Esophagus (tissue), 2 donors: ENCODE data around the gene PAX5. TPM values are rescaled to one million over a fixed set of nuclear protein-coding genes. Genes with fewer than 3 reads are reported as not detected.

ENCODE experiments used
- H3K27ac ChIP-seq, 2 donors: one replicate each; pipeline ENCODE4 v1.5.1; 2013; ENCODE audit warnings: low read depth in 2 of 2, mild to moderate bottlenecking in 2 of 2, inconsistent platforms in 1 of 2, low read length in 1 of 2, moderate library complexity in 1 of 2
- H3K27me3 ChIP-seq, 2 donors: one replicate each; pipeline ENCODE4 v1.6.1; 2013; ENCODE audit warnings: low read length in 2 of 2, control low read depth in 1 of 2, mild to moderate bottlenecking in 1 of 2; ENCODE audit not compliant: insufficient read depth in 2 of 2, control insufficient read depth in 1 of 2
- H3K36me3 ChIP-seq, 2 donors: one replicate each; pipeline ENCODE4 v1.6.1; 2013; ENCODE audit warnings: low read length in 1 of 2; ENCODE audit not compliant: control insufficient read depth in 2 of 2, insufficient read depth in 2 of 2
- H3K4me1 ChIP-seq, 2 donors: one replicate each; pipeline ENCODE4 v1.6.1; 2013; ENCODE audit warnings: low read length in 1 of 2; ENCODE audit not compliant: control insufficient read depth in 2 of 2, insufficient read depth in 2 of 2
- H3K4me3 ChIP-seq, 2 donors: one replicate each; pipeline ENCODE4 v1.5.1; 2013; ENCODE audit warnings: low read length in 2 of 2, mild to moderate bottlenecking in 2 of 2, low read depth in 1 of 2, moderate library complexity in 1 of 2
- H3K9me3 ChIP-seq, 2 donors: one replicate each; pipeline ENCODE4 v1.6.1; 2013; ENCODE audit warnings: mild to moderate bottlenecking in 2 of 2, low read depth in 1 of 2, low read length in 1 of 2, moderate library complexity in 1 of 2; ENCODE audit not compliant: control insufficient read depth in 2 of 2, insufficient read depth in 1 of 2
- WGBS, 2 donors: extraction: QIAGEN DNeasy Blood & Tissue Kit; methylation state at CpG; one replicate each; pipeline ENCODE4 v1.1.7; 2013; 5-methylcytosine and 5-hydroxymethylcytosine counted together
- polyA plus RNA-seq, 2 donors: library from polyadenylated mRNA; stranded (reverse); fragments of 200-250 nt; gene quantifications; one replicate each; pipeline ENCODE4 v1.2.3, GENCODE V29; 2013
- donor health status: healthy with polysubstance abuse.
- donor health status: Bipolar disorder and iron deficiency.

Gene PAX5
- polyA plus RNA-seq, 2 donors = 0.02 to 0.10 TPM

DNA sequence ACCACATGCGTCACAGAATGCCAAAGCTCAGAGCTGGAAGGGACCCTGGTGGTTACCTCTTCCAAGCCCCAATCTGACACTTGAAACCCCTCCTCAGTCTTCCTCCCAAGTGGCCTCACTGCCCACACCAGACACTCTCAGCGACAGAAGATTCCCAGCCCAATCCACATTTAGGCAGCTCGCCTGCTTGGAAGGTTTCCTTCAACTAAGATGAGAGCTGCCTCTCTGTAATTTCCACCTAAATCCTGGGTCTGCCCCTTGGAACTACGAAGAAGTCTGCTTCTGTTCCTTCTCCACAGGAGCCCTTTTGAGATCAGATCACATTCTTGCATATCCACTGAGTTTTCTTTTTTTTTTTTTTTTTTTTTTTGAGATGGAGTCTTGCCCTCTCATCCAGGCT lies 83.7 kb downstream of the PAX5 start:
- H3K27me3 ChIP-seq = no peaks in the 10 kb centered on the region
- WGBS, 2 donors = 73 to 80% methylated on average over 4 of the region's 4 CpGs
- no peak overlapping the region for H3K27ac ChIP-seq
- H3K4me3 ChIP-seq = no peak overlapping the region
- no peaks in the 10 kb centered on the region for H3K4me1 ChIP-seq
- H3K9me3 ChIP-seq = no peaks in the 10 kb centered on the region
- H3K36me3 ChIP-seq = no peaks in the 10 kb centered on the region

- Histone ChIP-seq H3K4me1 (no peaks in the 10 kb centered on the region), H3K27me3 (no peaks in the 10 kb centered on the region), H3K9me3 (no peaks in the 10 kb centered on the region), H3K27ac (no peak overlapping the region), H3K36me3 (no peaks in the 10 kb centered on the region), H3K4me3 (no peak overlapping the region)
- WGBS, 2 donors = 74 to 81% methylated on average over 6 of the region's 6 CpGs
Observed at GRCh38 chr9:36949466-36949865, 84.6 kb downstream of the PAX5 start.

- Histone ChIP-seq H3K9me3 (no peaks in the 10 kb centered on the region), H3K4me1 (no peaks in the 10 kb centered on the region), H3K4me3 (no peak overlapping the region), H3K27me3 (no peaks in the 10 kb centered on the region), H3K36me3 (no peaks in the 10 kb centered on the region), H3K27ac (no peak overlapping the region)
- WGBS, 2 donors = 76 to 80% methylated on average over 13 of the region's 13 CpGs
Observed at GRCh38 chr9:36948051-36948450, 86.0 kb downstream of the PAX5 start.

GRCh38 chr9:36946653-36947052 lies 87.4 kb downstream of the PAX5 start:
- Histone ChIP-seq H3K9me3 (no peaks in the 10 kb centered on the region), H3K36me3 (no peaks in the 10 kb centered on the region), H3K27me3 (no peaks in the 10 kb centered on the region), H3K4me1 (no peaks in the 10 kb centered on the region), H3K4me3 (no peak overlapping the region), H3K27ac (no peak overlapping the region)
- WGBS, 2 donors = 49 to 60% methylated on average over 5 of the region's 5 CpGs

DNA sequence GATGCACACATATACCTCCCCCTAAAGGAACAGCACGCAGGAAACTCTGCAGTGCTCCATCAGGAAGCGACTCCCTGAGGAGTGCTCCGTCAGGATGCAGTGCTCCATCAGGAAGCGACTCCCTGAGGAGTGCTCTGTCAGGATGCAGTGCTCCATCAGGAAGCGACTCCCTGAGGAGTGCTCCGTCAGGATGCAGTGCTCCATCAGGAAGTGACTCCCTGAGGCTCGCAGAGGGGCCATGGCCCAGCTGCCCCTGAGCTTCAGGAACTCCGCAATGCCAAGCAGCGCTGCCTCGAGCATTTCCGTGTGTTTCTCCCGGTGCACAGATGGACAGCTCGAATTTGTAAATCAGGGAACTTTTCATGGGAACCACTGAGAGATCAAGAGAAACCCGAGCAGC lies 88.1 kb downstream of the PAX5 start:
- H3K36me3 ChIP-seq = no peaks in the 10 kb centered on the region
- no peaks in the 10 kb centered on the region for H3K4me1 ChIP-seq
- H3K9me3 ChIP-seq = no peaks in the 10 kb centered on the region
- WGBS, 2 donors = 69 to 80% methylated on average over 14 of the region's 14 CpGs
- no peaks in the 10 kb centered on the region for H3K27me3 ChIP-seq
- H3K27ac ChIP-seq = no peak overlapping the region
- H3K4me3 ChIP-seq = no peak overlapping the region

GRCh38 chr9:36942891-36943290 lies 91.2 kb downstream of the PAX5 start:
- 89 to 96% methylated on average over 8 of the region's 8 CpGs for WGBS, 2 donors
- Histone ChIP-seq H3K9me3 (no peaks in the 10 kb centered on the region), H3K27me3 (no peaks in the 10 kb centered on the region), H3K36me3 (no peaks in the 10 kb centered on the region), H3K27ac (no peak overlapping the region), H3K4me3 (no peak overlapping the region), H3K4me1 (no peaks in the 10 kb centered on the region)

DNA sequence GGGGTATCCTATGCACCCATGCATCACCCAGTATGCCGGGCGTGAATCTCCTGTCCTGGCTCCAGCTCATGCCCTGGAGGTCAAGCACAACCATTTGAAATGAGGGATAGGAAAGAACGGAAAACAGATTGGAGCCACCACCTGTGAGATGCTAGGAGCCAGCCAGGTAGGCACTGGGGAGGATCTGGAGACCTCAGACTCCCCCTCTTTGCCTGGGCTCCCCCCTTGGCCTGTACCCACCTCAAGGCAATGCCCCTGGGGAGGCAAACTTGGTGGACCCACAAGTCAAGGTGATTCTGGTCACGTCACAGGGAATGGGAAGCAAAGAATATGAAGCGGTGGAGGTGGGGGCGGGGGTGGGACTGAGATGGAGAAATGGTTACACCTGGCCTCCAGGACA lies 92.6 kb downstream of the PAX5 start:
- no peaks in the 10 kb centered on the region for H3K36me3 ChIP-seq
- no peaks in the 10 kb centered on the region for H3K9me3 ChIP-seq
- 90% methylated on average over 6 of the region's 6 CpGs for WGBS, 2 donors
- no peak overlapping the region for H3K4me3 ChIP-seq
- no peak overlapping the region for H3K27ac ChIP-seq
- H3K4me1 ChIP-seq = no peaks in the 10 kb centered on the region
- no peaks in the 10 kb centered on the region for H3K27me3 ChIP-seq

DNA sequence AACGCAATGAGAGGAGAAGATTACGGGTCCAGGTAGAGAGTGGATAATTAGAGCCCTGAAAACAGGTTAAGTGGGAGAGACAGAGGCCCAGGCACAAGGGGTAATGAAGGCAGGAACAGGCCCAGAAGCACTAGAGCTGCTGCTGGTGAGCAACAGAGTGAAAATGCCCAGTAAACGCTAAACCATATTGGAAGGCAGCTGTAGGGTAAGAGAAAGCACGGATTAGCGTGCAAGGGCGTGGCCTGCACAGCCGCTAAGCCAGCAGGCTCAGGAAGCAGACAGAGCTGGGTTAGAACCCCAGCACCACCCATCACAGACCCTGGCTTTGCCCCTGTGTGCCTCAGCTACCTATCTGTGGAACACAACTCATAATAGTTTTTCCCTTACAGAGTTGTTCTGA lies 93.2 kb downstream of the PAX5 start:
- H3K27ac ChIP-seq = no peak overlapping the region
- H3K9me3 ChIP-seq = no peaks in the 10 kb centered on the region
- no peak overlapping the region for H3K4me3 ChIP-seq
- 75 to 81% methylated on average over 7 of the region's 7 CpGs for WGBS, 2 donors
- H3K36me3 ChIP-seq = no peaks in the 10 kb centered on the region
- no peaks in the 10 kb centered on the region for H3K27me3 ChIP-seq
- H3K4me1 ChIP-seq = no peaks in the 10 kb centered on the region

GRCh38 chr9:36940500-36940853 lies 93.6 kb downstream of the PAX5 start:
- Histone ChIP-seq H3K4me1 (no peaks in the 10 kb centered on the region), H3K27ac (no peak overlapping the region), H3K9me3 (no peaks in the 10 kb centered on the region), H3K27me3 (no peaks in the 10 kb centered on the region), H3K36me3 (no peaks in the 10 kb centered on the region), H3K4me3 (no peak overlapping the region)
- 77 to 81% methylated on average over 7 of the region's 7 CpGs for WGBS, 2 donors

DNA sequence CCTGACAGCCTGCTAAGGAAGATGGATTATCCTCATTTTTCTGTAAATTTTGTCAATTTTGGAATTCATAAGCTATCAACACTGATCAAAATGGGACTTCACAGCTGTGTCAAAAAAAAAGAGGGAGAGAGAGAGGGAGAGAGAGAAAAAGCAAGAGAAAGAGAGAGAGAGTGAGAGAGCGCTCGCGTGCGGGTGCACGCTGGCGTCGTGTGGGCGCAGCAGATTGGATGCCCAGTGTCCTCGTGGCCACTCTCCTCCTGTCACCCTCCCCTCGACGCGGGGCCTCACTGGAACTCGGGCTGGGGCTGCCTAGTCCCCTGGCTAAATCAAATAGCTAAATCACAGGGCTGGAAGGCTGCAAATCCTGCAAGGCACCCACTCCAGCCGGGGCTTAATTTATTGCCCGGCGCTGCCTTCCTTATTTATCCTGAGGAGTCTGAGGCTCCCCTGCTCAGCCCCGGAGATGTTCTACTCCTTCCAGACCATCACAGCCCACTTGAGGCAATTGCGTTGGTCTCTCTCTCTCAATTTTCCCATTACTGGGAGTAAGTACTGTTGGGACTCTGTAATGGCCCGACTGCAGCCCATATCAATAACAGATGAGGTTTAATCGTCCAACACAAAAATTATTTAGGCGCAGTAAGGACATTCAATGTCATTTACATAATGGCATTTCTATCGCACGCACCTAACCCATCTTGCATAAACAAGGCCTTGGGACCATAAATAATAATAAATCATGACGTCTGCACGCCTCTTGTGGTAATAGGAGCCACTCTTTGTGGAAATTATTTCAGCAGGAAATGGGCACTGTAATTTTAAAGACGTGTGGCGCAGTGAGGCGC lies 94.2 kb downstream of the PAX5 start:
- no peaks in the 10 kb centered on the region for H3K4me1 ChIP-seq
- 79 to 81% methylated on average over 27 to 28 of the region's 28 CpGs for WGBS, 2 donors
- H3K9me3 ChIP-seq = no peaks in the 10 kb centered on the region
- H3K27ac ChIP-seq = no peak overlapping the region
- H3K36me3 ChIP-seq = no peaks in the 10 kb centered on the region
- no peaks in the 10 kb centered on the region for H3K27me3 ChIP-seq
- H3K4me3 ChIP-seq = no peak overlapping the region
